Fibroblast of mammary gland (primary cell): Measurements from ENCODE around the gene MRPS16.

ENCODE experiments used
- DNase-seq: peaks from one replicate; pipeline ENCODE4 v3.0.0-alpha.2; 2010; ENCODE audit warnings: low read depth
- H3K4me3 ChIP-seq: 2 replicates; pipeline ENCODE4 v1.5.1; 2011; ENCODE audit warnings: low read depth, mild to moderate bottlenecking, low read length, moderate library complexity; ENCODE audit not compliant: control insufficient read depth
- TF ChIP-seq, protein P1 (sequence below): conservative IDR thresholded peaks from 2 replicates; pipeline ENCODE4 v1.5.1; 2011; ENCODE audit warnings: low read depth, low read length, inconsistent platforms; ENCODE audit not compliant: control insufficient read depth, insufficient read depth

MRPS16 gene

DNA sequence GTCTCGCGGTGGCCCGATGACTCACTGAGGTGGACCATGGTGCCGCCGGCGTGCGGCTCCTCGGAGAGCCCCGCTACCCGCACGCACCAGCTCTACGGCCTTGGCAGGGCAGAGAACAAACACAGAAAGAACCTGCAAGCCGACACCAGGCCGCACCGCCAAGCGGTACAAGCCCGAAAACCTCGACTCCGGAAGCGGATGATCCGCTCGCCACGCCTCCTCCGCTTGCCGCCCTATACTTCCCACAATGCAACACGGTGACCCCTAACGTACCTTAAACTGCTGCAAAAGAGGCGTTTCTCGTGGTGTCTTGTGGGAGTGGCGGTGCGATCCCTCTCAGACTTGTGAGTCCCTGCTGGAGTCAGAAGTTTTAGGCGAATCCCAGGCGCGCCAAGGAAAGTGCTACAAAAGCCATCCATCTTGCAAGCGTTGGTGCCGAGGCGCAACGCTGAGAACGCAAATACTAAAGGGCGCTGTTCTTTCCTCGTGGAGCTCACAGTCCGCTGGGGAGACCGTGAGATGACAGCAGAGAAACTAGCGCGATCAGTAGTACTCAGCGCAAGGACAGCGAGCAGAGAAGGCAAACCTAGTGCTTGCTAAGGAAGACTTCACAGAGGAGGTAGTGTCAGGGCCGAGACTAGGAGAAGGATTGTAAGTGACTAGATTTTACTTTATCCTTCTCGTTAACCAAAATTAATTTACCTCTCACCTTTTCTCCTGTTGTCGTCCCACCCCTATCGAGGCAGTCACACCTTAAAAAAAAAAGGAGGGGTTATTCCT lies at the start of gene MRPS16:
Gene MRPS16 (minus strand): TSS at position 200 of the 780 bp plus-strand sequence. CDS start 162 bp downstream, at position 38.
- H3K4me3 ChIP-seq: peak within 1 kb of the TSS; percentile 89
- TF ChIP-seq, protein P1, sequence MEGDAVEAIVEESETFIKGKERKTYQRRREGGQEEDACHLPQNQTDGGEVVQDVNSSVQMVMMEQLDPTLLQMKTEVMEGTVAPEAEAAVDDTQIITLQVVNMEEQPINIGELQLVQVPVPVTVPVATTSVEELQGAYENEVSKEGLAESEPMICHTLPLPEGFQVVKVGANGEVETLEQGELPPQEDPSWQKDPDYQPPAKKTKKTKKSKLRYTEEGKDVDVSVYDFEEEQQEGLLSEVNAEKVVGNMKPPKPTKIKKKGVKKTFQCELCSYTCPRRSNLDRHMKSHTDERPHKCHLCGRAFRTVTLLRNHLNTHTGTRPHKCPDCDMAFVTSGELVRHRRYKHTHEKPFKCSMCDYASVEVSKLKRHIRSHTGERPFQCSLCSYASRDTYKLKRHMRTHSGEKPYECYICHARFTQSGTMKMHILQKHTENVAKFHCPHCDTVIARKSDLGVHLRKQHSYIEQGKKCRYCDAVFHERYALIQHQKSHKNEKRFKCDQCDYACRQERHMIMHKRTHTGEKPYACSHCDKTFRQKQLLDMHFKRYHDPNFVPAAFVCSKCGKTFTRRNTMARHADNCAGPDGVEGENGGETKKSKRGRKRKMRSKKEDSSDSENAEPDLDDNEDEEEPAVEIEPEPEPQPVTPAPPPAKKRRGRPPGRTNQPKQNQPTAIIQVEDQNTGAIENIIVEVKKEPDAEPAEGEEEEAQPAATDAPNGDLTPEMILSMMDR: no peak
- DNase-seq: peak; percentile 97

DNA sequence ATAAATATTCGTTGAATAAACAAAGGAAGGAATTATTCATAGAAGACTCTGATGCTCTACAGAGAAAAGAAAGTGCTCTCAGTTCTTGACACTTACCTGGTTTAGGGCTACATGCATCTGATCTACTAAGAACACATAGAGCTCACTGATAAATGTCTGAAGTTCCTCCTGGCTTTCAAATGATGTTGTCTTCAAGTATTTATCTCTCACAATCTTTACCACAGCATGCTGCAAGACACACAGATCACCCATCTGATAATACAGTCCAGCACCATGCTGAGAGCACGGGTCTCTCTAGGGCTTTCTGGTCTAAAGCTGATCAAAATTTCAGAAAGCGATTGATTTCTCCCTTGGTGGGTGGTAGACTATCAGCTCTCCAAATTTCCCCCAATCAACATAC lies 44.5 kb upstream of the MRPS16 start:
- TF ChIP-seq, protein P1: no peak
- no peak for DNase-seq
- no peak overlapping the region for H3K4me3 ChIP-seq

DNA sequence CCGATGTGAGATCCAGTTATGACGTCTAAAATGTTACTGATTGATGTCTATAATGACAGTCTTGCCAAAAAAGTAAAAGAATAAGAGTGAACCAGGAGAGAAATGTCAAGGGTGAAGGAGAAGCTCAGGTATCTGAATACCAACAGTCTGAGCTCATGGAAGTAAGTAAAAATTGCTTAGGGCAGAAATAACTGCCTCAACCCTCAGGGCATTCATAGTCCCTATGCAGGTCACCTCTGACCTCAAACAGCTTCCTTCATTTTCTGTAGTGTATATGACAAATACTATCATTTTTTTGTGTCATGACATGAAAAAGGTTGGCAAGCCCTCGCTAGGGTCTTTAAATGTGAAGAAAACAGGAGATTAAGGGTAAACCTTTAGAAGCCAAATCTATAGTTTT lies 41.0 kb upstream of the MRPS16 start:
- TF ChIP-seq, protein P1: no peak
- no peak overlapping the region for H3K4me3 ChIP-seq
- DNase-seq: no peak

DNA sequence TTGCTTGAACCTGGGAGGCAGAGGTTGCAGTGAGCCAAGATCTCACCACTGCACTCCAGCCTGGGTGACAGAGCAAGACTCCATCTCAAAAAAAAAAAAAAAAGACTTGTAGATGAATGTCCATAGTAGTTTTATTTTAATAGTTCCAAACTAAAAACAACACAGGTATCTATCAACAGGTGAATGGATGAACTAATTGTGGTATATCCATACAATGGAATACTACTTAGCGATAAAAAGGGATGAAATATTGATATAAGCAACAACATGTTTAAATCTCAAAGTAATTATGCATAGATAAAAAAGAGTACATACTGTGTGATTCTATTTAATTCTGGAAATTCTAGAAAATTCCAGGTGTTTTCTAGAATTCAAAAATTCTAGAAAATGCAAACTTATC lies 37.5 kb upstream of the MRPS16 start:
- DNase-seq: no peak
- H3K4me3 ChIP-seq: no peak overlapping the region
- TF ChIP-seq, protein P1: no peak

DNA sequence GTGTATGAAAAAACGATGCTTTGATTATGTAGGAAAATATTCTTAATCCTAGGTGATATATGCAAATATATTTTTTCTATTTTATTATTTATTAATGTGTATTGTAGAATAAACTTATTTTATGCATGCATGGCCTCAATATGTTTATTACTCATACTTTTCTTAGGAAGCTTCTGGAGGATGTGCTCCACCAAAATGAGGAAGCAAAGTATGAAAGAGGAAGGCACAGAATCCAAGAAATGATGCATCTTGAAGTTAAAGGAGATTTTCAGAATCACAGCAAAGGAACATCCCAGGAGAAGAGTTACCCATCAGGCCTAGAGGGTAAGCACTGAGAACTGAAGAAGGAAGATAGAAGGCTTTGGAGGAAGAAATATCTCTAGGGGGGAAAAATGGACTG lies 35.0 kb upstream of the MRPS16 start:
- DNase-seq: no peak
- no peak overlapping the region for H3K4me3 ChIP-seq
- TF ChIP-seq, protein P1: no peak

DNA sequence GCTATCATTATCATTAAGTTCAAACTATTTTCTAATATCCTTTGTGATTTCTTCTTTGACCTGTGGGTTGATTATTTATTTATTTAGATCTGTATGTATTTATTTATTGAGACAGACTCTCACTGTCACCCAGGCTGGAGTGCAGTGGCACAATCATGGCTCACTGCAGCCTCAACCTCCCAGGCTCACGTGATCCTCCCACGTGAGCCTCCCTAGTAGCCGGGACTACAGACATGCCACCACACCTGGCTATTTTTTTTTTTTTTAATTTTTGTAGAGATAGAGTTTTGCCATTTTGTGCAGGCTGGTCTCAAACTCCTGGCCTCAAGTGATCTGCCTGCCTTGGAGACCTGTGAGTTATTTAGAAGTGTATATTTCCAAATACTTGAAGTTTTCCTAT lies 28.7 kb upstream of the MRPS16 start:
- TF ChIP-seq, protein P1: no peak
- H3K4me3 ChIP-seq: no peak overlapping the region
- no peak for DNase-seq
